ENCODE data around the gene SIRT7. TPM values are rescaled to one million over a fixed set of nuclear protein-coding genes. Genes with fewer than 3 reads are reported as not detected.

The SIRT7 gene, protein sequence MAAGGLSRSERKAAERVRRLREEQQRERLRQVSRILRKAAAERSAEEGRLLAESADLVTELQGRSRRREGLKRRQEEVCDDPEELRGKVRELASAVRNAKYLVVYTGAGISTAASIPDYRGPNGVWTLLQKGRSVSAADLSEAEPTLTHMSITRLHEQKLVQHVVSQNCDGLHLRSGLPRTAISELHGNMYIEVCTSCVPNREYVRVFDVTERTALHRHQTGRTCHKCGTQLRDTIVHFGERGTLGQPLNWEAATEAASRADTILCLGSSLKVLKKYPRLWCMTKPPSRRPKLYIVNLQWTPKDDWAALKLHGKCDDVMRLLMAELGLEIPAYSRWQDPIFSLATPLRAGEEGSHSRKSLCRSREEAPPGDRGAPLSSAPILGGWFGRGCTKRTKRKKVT
- total RNA-seq, result 17.9 and 20.4 TPM in 2 replicates

DNA sequence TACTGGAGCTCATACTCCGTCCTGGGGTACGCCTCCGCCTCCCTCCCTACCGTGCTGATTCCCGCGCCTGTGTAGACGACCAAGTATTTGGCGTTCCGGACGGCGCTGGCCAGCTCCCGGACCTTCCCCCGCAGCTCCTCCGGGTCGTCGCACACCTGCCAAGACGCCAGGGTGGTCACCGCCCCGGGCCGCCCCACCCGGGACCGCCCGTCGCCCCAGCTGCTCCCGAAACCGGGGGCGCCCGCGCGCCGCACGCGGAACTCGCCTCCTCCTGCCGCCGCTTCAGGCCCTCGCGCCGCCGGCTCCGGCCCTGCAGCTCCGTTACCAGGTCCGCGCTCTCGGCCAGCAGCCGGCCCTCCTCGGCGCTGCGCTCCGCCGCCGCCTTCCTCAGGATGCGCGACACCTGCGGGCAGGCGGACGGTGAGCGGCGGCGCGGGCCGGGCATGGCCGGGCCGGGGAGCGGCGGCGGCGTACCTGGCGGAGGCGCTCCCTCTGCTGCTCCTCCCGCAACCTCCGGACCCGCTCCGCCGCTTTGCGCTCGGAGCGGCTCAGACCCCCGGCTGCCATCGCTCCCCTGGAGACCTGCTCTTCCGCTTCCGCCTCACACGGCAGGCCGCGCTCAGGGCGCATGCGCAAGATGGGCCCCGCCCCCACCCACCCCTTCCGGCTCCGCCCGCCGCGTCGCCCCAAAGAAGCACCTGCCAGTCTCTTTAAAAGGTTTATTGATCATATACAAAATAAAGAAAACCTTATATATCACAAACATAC is at the start of gene SIRT7:
TSS of gene SIRT7 (minus strand) at position 612 of the 768 bp plus-strand sequence. CDS start at position 567, 45 bp downstream.
- no peak for DNase-seq (ENCODE audit: low read depth)

DNA sequence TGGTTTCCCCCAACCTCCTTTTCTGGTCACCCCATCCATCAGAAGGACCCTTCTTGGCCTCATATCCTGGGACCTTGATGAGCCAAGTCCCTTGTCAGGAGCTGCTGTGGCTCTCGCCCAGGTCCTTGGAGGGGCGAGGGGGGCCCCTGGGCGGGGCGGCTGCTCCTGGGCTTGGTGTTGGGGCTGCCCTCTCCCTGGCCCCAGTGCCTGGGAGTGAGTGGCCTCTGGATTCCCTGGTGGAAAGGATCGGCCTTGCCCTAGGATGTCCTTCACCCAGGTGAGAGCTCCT is 49.2 kb upstream of the SIRT7 start:
- no peak for DNase-seq (ENCODE audit: low read depth)

DNA sequence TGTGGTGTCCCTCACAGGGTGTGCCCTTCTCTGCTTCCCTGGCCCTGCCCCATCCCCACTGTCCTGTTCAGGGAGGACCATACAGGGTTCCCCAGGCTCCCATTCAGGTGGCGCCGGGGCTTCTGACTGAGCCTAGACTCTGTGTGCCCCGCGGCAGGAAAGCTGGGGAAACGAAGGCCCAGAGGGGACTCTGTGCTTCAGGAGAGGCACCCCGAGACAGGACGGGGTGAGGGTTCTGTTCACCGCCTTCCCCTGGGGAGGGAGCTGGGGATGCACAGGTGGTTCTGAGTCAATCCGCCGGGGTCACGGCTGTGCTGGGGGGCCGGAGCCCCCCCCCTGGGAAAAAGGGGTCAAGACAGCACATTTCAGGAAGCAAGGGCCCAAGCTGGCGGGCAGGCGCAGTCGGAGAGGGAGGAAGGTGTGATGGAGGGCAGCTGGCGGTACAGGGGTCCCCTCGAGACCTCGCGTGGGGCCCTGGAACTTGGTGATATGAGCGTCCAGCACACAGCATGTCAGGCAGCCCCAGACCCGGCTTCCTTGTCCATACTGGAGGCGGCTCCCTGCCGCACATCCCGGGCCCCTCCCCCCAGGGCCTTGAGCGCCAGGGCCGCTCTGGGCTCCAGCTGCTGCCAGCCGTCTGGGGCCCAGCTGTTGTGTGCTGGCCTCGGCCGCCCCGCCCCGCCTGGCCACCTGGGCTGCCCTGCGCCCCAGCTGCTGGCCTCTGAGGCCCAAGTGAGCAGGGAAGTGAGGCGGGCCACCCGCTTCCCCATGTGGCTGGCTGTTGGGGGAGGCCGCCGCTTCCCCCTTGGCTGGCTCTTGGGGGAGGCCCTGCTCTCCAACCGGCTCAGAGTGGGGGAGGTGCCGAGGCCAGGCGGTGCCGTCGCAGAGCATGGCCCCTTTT is 48.6 kb upstream of the SIRT7 start:
- no peak for DNase-seq (ENCODE audit: low read depth)

DNA sequence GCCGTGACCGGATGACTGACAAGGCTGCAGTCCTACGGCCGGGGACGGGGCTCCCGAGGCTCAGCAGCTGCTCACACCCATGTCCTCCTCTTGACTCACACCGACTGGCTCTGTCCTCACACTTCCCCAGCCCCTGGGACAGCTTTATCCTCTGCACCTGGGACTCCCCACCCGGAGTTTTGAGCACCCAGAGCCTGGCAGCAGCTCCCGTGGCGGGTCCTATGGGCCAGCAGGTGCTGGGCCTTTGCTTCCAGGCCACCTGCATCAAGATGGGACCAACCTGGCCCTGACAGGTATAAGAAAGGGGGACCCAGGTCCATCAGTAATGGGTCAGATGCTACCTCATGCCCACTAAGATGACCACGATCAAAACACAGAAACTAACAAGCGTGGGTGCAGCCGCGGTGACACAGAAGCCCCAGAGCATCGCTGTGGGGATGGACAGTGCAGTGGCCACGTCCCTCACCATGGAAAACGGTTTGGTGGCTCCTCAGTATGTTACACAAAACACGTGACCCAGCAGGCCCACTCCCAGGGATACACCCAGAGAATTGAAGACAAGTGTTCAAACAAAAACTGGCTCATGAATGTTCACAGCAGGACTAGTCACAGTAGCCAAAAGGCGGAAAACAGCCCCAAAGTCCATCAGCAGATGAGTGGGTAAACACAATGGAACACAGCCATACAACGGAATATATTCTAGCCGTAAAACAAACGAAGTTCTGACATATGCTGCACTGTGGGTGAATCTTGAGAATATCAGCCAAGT is 46.3 kb upstream of the SIRT7 start:
- no peak for DNase-seq (ENCODE audit: low read depth)

DNA sequence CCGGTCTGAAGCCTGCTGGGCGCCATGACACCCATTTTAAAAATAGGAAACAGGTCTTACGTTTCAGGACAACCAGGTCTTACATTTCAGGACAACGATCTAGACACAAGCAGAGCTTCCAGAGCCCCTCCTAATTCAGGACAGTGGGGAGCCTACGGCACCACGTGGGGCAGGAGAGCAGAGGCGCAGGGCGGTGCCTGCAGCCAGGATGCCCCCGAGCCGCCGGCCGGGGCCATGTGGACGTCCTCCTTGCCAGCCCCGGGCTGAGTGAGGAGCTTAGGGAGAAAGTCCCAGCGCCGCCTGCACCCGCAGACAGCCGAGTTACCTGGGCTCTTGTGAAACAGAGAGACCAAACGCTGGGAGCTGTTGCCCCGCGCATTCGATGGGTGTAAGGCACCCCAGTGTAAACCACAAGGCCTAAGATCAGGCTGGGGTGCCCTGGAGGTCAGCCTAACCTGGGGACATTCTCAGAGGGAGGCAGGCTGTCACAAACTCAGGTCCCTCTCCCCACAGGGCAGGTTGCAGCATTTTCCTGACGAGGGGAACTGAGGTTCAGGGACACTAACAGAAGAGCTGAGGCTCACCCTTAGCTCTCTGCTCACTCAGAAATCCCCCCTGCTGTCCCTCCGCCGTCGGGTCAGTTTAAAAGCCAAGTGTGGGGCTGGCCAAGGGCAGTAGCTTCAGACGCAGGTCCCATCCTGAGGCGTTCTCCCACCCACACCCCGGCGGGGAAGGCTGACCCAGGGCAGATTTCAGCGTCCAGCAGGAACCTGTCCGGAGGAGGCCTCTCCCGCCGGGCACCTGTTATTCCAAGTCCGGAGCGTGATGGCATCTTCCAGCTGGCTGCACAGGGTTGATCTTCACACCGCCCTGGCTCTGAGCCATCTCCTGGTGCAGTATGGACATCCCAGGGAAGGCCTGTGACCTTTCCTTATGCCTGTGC is 44.8 kb upstream of the SIRT7 start:
- DNase-seq (ENCODE audit: low read depth), result no peak

DNA sequence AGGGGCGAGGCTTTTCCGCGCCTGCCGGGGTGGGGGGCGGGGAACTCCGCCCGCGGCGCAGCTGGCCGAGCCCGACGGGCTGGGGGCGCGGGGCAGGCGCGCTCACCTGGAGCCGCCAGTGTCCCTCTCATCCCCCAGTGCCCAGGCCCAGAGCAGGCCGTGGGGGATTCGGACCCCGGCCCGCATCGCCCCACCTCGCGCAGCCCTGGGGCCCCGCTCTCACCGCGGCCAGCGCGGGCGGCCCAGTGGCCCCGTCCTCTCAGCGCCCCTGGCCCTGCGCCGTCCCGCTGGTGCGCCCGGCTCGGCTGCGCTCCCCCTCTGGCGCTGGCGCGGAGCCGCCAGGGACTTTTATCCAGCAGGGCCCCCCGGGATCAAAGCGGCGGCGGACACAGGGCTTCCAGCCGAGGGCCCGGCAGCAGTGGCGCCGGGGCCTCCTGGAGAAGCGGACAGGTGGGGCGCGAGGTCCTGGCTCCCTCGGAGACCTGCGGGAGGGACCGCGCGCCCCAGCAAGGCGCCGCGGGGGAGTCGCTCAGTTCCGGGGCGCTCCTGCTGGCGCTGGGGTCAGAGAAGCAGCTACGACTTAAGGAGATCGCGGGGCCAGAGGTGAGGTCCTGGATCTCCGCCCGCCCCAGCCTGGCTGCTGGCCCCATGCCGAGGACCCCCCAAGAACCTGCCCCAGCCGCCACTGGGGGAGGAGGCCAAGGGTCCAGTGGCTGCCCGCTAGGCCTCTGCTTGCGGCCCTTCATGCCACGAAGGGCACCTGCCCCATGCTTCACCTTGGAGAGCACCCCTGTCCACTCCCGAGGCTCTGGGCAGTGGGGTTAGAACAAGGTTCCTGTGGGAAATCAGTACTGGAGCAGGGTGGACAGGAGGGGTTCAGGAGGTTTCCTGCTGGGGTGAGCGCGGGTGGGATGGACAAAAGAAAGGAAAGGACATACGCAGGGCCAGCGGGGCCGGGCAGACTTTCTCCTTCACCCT is 43.8 kb upstream of the SIRT7 start:
- no peak for DNase-seq (ENCODE audit: low read depth)

DNA sequence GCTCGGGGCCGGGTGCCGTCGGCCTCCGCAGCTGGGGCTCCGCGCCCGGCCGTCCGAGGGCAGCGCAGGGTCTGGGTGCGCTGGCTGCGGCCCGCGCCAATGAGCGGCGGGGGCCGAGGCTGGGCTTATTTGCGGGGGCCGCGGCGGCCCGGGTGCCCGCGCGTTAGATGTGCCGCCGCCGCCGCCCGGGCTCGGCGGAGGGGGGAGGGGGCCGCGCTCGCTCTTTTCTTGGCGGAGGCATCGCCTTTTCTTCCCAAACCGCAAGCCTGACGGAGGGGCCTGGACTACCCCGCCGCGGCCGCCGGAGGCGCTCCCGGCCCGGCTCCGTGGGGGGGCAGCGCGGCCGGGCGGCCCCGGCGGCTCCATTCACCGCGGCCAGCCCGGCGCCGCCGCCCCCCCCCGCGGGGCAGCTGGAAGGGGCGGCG is 43.1 kb upstream of the SIRT7 start, which contains the start of gene NOTUM:
TSS of gene NOTUM (minus strand) at position 101 of the 425 bp plus-strand sequence. CDS start 278 bp downstream, outside the sequence.
- DNase-seq (ENCODE audit: low read depth), result no peak

DNA sequence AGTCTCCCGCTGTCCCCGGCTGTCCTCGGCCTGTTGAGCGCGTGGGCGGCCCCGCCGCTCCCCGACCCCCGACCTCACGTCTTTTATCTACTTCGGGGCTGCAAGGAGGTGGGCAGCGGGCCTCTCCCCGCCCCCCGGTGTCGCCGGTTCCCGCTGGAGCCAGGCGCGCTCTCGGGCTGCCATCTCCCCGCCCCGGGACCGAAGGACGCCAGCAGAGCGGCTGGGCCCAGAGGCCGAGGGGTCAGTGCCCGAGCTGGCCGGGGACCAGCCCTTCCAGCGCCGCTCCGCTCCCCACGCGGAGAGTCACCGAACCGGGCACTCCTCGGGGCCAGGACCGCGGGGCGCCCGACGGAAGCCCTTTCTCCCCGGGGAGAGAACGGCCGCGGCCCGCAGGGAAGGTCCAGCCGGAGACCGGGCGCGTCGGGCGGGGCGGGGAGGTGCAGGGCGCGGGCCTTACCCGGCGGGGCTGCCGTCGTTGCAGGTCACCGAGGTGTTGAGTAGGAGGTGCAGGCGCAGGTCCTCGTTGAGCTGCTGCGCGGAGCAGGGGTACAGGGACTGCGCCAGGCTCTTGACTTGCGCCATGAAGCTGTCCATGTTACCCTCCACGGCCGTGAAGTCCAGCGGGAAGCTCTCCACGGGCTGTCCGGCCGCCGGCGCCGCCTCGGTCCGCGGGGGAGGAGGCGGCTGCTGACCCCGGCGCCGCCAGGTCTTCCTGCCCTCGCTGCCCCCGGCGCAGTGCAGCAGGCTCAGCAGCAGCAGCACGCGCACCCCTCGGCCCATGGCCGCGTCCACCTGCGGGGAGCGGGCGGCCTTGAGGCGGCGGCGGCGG is 42.4 kb upstream of the SIRT7 start:
- DNase-seq (ENCODE audit: low read depth), result no peak

DNA sequence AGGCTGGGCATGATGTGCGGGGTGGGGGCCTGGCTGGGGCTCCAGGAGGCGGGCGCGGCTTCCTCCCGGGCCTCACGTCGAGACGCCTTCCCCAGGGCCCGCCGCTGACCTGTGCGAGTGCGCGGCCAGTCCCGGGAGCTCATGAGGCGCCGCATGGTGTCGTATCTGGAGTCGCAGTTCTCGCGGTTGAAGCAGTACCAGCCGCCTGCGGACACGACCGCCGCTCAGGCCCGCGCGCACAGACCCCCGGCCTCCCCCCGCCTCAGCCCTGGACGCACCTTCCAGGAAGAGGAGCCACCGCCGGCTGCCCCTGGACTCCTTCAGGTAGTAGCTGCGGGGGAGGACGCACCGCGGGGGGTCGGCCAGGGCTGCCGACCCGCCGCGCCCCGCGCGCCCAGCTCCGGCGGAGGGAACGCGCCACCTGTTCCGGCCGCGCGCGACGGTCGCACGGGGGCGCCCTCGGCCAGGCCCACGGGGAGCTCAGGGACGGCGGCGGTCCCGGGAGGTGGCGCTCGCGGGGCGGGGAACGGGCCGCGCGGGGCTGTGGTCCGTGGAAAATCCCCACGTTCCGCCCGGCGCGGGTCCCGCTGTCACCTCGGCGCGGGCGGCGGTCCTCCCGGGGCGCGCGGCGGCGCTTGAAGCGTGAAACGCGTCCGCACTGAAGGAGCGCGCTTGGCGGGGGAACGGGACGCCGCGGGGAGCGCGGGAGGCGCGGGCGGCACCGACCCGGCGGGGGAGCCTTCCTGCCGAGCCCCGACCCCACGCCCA is 41.6 kb upstream of the SIRT7 start:
- no peak for DNase-seq (ENCODE audit: low read depth)

DNA sequence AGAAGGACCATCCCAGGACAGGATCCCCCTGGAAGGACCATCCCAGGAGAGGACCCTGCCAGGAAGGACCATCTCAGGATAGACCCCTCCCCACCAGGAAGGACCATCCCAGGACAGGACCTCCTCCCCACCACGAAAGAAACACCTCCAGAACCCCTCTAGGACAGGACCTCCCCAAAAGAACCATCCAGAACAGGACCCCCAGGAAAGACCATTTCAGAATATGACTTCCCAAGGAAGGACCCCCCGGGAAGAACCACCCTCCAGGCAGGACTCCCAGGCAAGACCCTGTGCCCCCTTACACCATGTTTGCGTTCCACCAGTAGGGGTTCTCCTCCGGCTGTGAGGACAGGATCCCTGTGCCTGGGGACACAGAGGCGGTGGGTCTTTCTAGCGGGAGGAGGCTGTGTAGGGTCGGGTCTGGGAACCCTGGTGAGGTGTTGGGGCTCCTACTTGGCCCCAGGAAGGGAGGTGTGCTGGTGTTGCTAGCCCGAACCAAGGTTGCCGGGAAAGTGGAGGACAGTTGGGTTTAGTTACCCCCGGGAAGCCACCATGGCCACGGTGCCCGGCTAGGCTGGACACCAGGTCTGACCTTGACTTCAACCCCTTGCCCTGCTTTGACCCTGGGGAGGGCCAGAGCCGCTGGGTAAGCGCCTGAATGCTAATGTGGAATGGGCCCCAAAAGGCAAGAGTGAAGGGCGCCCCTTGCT is 40.8 kb upstream of the SIRT7 start:
- DNase-seq (ENCODE audit: low read depth), result no peak

DNA sequence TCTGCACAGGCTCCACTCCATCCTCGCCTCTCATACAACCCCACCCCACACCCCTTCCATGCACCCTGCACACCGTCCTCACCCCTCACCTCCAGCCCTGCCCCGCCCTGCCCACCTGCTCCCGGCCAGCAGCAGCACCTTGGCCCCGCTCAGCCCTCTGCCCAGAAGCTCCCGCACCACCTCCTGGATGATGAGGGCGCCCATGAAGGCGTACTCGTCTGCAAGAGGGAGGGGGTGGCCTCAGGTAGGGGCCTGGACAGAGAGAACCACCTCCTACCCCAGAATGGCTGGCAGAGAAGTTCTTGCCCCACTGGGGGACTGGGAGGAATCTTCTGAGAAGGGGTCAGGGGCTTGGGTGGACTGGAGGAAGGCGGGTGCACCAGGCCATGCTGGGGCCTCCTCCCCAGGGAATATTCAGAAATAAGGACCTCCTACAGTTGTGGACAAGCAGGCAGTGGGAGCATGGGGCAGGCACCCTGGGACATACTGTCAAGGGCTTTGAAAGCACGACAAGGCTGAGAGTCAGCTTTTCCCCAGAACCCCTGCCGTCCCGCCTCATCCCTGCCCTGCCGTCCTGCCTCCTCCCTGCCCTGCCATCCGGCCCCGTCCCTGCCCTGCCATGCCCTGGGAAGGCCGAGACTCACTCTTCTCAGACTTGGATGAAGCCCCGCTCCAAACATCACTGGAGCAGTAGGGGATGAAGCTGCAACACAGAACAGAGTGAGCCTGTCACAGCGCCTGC is 39.9 kb upstream of the SIRT7 start:
- no peak for DNase-seq (ENCODE audit: low read depth)

DNA sequence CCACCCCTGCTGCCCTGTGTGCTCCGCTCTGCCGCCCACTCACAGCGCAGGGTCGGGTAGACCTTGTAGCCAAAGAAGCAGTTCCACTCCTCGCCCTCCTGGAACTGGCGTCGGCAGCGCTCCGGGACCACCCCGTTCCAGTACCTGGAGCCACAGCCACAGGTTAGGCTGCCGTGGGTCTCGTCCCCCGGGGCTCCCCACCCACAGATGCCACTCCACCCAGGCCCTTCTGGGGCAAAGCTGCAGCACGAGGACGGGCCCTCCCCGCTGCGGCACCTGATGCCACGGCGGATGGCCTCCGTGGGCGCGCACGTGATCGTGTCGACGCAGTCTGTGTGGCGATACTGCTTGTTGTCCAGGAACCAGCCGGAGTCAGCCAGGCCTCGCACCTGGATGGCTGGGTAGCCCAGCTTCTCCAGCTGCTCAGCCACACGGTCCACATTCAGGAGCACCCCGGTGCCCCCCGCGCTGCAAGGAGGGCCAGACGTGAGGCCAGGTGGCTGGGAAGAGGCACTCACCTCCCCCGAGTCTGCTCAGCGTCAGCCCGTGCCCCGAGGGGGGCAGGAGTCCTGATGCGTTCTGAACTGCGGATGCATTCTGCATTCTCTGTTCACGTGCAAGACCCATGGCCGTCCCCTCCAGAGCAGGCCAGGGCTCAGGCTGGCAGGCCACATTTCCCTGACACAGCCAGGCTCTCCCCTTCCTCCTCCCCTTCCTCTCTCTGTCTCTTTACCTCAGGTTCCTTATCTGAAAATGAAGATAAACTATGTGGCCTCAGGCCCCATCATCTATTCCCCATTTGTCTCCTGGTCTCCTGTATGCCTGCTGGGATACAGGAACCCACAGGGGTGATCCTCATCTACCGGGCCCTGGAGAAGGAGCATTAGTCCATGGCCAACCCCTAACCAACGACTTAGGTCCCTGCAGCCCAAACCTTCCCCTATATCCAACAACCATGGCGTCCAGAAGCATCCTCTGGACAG is 38.9 kb upstream of the SIRT7 start:
- DNase-seq (ENCODE audit: low read depth), result no peak

DNA sequence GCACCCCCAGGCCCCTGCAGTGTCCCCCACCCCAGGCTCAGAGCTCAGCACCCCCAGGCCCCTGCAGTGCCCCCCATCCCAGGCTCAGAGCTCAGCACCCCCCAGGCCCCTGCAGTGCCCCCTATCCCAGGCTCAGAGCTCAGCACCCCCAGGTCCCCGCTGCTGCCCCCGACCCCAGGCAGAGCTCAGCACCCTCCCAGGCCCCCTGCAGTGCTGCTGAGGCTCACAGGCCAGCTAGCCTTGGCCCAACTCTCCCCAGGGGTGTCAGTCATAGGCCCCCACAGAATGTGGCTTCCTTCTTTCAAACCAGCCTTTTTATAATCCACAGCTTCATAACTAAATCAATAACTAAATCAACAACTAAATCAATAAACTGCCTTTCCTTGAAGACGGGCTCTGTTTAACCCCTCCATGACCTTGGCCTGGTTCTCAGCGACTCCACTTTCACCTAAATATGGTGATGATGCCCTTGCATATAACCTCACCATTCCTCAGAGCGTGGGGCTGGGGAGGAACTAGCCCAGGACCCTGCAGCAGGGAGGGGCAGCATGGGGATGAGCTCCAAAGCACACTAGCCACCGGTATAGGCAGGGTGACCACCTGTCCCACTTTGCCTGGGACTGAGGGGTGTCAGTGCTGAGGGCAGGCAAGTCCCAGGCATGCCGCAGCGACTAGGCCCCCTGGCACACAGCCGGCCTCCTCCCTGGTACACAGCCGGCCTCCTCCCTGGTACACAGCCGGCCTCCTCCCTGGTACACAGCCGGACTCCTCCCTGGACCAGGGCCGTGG is 38.0 kb upstream of the SIRT7 start:
- DNase-seq (ENCODE audit: low read depth), result no peak
